ENCODE results near the gene HES7. TPM values are rescaled to one million over a fixed set of nuclear protein-coding genes. Genes with fewer than 3 reads are reported as not detected.

Gene HES7
- total and polyA plus RNA-seq, 2 donors from 2014 or later = 0.25 TPM; not detected in 1

DNA sequence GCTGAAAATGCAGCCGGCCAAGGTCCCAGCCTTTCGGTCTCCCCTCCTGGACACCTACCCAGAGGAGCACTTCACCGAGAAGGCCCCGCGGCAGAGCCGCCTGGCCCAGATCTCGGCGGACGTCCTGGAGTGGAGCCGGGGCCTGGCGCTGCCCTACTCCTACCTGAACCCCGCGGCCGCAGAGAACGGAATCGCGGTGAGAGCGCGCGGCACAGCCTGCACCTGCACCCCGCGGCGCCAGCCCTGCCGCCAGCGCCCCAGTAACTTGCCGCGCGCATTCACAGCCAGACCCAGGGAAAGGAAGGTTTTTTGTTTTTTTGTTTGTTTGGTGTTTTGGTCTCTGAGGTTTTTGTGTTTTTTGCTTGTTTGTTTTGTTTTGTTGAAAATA, 51.6 kb downstream of the HES7 start:
- TF ChIP-seq, protein P1, sequence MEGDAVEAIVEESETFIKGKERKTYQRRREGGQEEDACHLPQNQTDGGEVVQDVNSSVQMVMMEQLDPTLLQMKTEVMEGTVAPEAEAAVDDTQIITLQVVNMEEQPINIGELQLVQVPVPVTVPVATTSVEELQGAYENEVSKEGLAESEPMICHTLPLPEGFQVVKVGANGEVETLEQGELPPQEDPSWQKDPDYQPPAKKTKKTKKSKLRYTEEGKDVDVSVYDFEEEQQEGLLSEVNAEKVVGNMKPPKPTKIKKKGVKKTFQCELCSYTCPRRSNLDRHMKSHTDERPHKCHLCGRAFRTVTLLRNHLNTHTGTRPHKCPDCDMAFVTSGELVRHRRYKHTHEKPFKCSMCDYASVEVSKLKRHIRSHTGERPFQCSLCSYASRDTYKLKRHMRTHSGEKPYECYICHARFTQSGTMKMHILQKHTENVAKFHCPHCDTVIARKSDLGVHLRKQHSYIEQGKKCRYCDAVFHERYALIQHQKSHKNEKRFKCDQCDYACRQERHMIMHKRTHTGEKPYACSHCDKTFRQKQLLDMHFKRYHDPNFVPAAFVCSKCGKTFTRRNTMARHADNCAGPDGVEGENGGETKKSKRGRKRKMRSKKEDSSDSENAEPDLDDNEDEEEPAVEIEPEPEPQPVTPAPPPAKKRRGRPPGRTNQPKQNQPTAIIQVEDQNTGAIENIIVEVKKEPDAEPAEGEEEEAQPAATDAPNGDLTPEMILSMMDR (IDR thresholded peaks at IDR 0.05; ENCODE audit: borderline replicate concordance, extremely low read depth, insufficient read depth) = no peak
- peaks cover 0 to 15% (median 0%) of the 10 kb centered on the region in 3 donors for H3K4me1 ChIP-seq (ENCODE audit: control insufficient read depth in 2 of 3, insufficient read depth in 2 of 3, low read depth in 1 of 3, low read length in 3 of 3)
- H3K36me3 ChIP-seq (ENCODE audit: control insufficient read depth in 2 of 3, insufficient read depth in 3 of 3, low read length in 3 of 3) = no peaks in the 10 kb centered on the region
- intact Hi-C loops (cut with DNase I) = no loop called here
- H3K9me3 ChIP-seq (ENCODE audit: control insufficient read depth in 2 of 3, insufficient read depth in 1 of 3, low read length in 3 of 3) = no peaks in the 10 kb centered on the region
- DNase-seq (peak in 1 of 5 donors; percentile 76), FAIRE-seq (no peak)
- H3K4me3 ChIP-seq (ENCODE audit: low read length in 3 of 3) = no peak overlapping the region
- no peak overlapping the region for H3K9ac ChIP-seq (ENCODE audit: low read length in 3 of 3)
- H3K27ac ChIP-seq (ENCODE audit: low read depth in 2 of 2, low read length in 2 of 2) = no peak overlapping the region
- peaks cover 32% of the 10 kb centered on the region for H3K27me3 ChIP-seq (ENCODE audit: control insufficient read depth, insufficient read depth, low read length)

DNA sequence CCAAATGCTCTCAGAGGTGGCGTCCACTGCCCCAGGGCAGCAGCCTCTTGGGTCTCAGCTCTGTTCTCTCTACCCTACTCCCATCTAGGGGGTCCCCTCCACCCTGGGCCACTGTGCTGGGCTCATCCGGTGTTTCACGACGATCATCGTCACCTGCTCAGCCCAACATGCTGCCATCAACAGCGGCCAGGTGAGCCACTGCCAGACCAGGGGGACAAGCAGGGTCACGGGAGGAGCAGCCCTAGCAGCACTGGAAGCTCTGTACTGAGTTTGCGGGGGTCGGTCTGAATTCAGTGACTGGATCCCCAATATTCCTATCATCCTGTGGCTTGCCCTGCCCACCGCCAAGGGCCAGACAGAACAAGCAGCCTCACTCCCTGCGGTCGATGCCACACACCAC, 52.4 kb downstream of the HES7 start:
- no peak overlapping the region for H3K9ac ChIP-seq (ENCODE audit: low read length in 3 of 3)
- H3K4me1 ChIP-seq (ENCODE audit: control insufficient read depth in 2 of 3, insufficient read depth in 2 of 3, low read depth in 1 of 3, low read length in 3 of 3) = peaks cover 0 to 15% (median 0%) of the 10 kb centered on the region in 3 donors
- TF ChIP-seq, protein P1 (IDR thresholded peaks at IDR 0.05; ENCODE audit: borderline replicate concordance, extremely low read depth, insufficient read depth) = no peak
- H3K9me3 ChIP-seq (ENCODE audit: control insufficient read depth in 2 of 3, insufficient read depth in 1 of 3, low read length in 3 of 3) = no peaks in the 10 kb centered on the region
- H3K36me3 ChIP-seq (ENCODE audit: control insufficient read depth in 2 of 3, insufficient read depth in 3 of 3, low read length in 3 of 3) = no peaks in the 10 kb centered on the region
- DNase-seq (peak in 1 of 5 donors; percentile 66), FAIRE-seq (no peak)
- H3K27me3 ChIP-seq (ENCODE audit: control insufficient read depth, insufficient read depth, low read length) = peaks cover 32% of the 10 kb centered on the region
- no peak overlapping the region for H3K27ac ChIP-seq (ENCODE audit: low read depth in 2 of 2, low read length in 2 of 2)
- intact Hi-C loops (cut with DNase I) = no loop called here
- H3K4me3 ChIP-seq (ENCODE audit: low read length in 3 of 3) = no peak overlapping the region

Small RNAs within 50 kb of the gene (microRNA-seq; reads per million reads assigned to microRNA genes)
- gene MIR4314 = not detected
- gene MIR6883 = not detected

Other genes with a start within 250 kb of the HES7 start
- gene CHD3, start 235.3 kb downstream of the HES7 start, total RNA-seq = 94.6 TPM
- 41.5 TPM for gene CHD3, start 235.3 kb downstream of the HES7 start, polyA plus RNA-seq (ENCODE audit: insufficient read depth, low read depth, low replicate concordance)
- 2.5 TPM for gene RNF227, start 207.8 kb downstream of the HES7 start, total RNA-seq
- 2.5 TPM for gene RNF227, start 207.8 kb downstream of the HES7 start, polyA plus RNA-seq (ENCODE audit: insufficient read depth, low read depth, low replicate concordance)
- gene KCNAB3, start 194.2 kb downstream of the HES7 start, total RNA-seq = 3.9 TPM
- gene KCNAB3, start 194.2 kb downstream of the HES7 start, polyA plus RNA-seq (ENCODE audit: insufficient read depth, low read depth, low replicate concordance) = 0.71 TPM
- gene TRAPPC1, start 192.2 kb downstream of the HES7 start, total RNA-seq = 149 TPM
- 291 TPM for gene TRAPPC1, start 192.2 kb downstream of the HES7 start, polyA plus RNA-seq (ENCODE audit: insufficient read depth, low read depth, low replicate concordance)
- 27.5 TPM for gene CNTROB, start 191.9 kb downstream of the HES7 start, total RNA-seq
- gene CNTROB, start 191.9 kb downstream of the HES7 start, polyA plus RNA-seq (ENCODE audit: insufficient read depth, low read depth, low replicate concordance) = 11.6 TPM
- gene GUCY2D, start 121.5 kb downstream of the HES7 start, total RNA-seq = 0.19 TPM
- 0.24 TPM for gene GUCY2D, start 121.5 kb downstream of the HES7 start, polyA plus RNA-seq (ENCODE audit: insufficient read depth, low read depth, low replicate concordance)
- 8.0 TPM for gene ALOX15B, start 85.0 kb downstream of the HES7 start, total RNA-seq
- gene ALOX15B, start 85.0 kb downstream of the HES7 start, polyA plus RNA-seq (ENCODE audit: insufficient read depth, low read depth, low replicate concordance) = 0.15 TPM
- gene ALOX12B, start 36.4 kb downstream of the HES7 start, total RNA-seq = not detected
- gene ALOX12B, start 36.4 kb downstream of the HES7 start, polyA plus RNA-seq (ENCODE audit: insufficient read depth, low read depth, low replicate concordance) = not detected
- gene ALOXE3, start 5.6 kb downstream of the HES7 start, total RNA-seq = not detected
- gene ALOXE3, start 5.6 kb downstream of the HES7 start, polyA plus RNA-seq (ENCODE audit: insufficient read depth, low read depth, low replicate concordance) = not detected
- 161 TPM for gene PER1, start 28.3 kb upstream of the HES7 start, total RNA-seq
- 25.2 TPM for gene PER1, start 28.3 kb upstream of the HES7 start, polyA plus RNA-seq (ENCODE audit: insufficient read depth, low read depth, low replicate concordance)
- gene VAMP2, start 38.8 kb upstream of the HES7 start, total RNA-seq = 107 TPM
- gene VAMP2, start 38.8 kb upstream of the HES7 start, polyA plus RNA-seq (ENCODE audit: insufficient read depth, low read depth, low replicate concordance) = 124 TPM
- gene TMEM107, start 52.3 kb upstream of the HES7 start, total RNA-seq = 23.4 TPM
- 24.6 TPM for gene TMEM107, start 52.3 kb upstream of the HES7 start, polyA plus RNA-seq (ENCODE audit: insufficient read depth, low read depth, low replicate concordance)
- 8.6 TPM for gene BORCS6, start 66.1 kb upstream of the HES7 start, total RNA-seq
- 15.4 TPM for gene BORCS6, start 66.1 kb upstream of the HES7 start, polyA plus RNA-seq (ENCODE audit: insufficient read depth, low read depth, low replicate concordance)
- 2.8 TPM for gene AURKB, start 86.5 kb upstream of the HES7 start, total RNA-seq
- gene AURKB, start 86.5 kb upstream of the HES7 start, polyA plus RNA-seq (ENCODE audit: insufficient read depth, low read depth, low replicate concordance) = 0.43 TPM
- 57.2 TPM for gene CTC1, start 124.0 kb upstream of the HES7 start, total RNA-seq
- 12.2 TPM for gene CTC1, start 124.0 kb upstream of the HES7 start, polyA plus RNA-seq (ENCODE audit: insufficient read depth, low read depth, low replicate concordance)
- 49.5 TPM for gene PFAS, start 125.2 kb upstream of the HES7 start, total RNA-seq
- gene PFAS, start 125.2 kb upstream of the HES7 start, polyA plus RNA-seq (ENCODE audit: insufficient read depth, low read depth, low replicate concordance) = 7.6 TPM
- 20.1 TPM for gene RANGRF, start 164.6 kb upstream of the HES7 start, total RNA-seq
- 91.8 TPM for gene RANGRF, start 164.6 kb upstream of the HES7 start, polyA plus RNA-seq (ENCODE audit: insufficient read depth, low read depth, low replicate concordance)
- gene SLC25A35, start 171.3 kb upstream of the HES7 start, total RNA-seq = 11.1 TPM
- 17.2 TPM for gene SLC25A35, start 171.3 kb upstream of the HES7 start, polyA plus RNA-seq (ENCODE audit: insufficient read depth, low read depth, low replicate concordance)
- 27.8 TPM for gene ARHGEF15, start 186.1 kb upstream of the HES7 start, total RNA-seq
- gene ARHGEF15, start 186.1 kb upstream of the HES7 start, polyA plus RNA-seq (ENCODE audit: insufficient read depth, low read depth, low replicate concordance) = 14.0 TPM
- gene ODF4, start 215.7 kb upstream of the HES7 start, total RNA-seq = not detected
- not detected for gene ODF4, start 215.7 kb upstream of the HES7 start, polyA plus RNA-seq (ENCODE audit: insufficient read depth, low read depth, low replicate concordance)

Measured in kidney (tissue), 14 donors.